ENCODE measurements around the gene CCDC148.
"Not testable (repeated sequence)": the region's sequence is repeated elsewhere in the genome, so short reads cannot be mapped to it uniquely, and the experiment has no call there.

GRCh38 chr2:158474526-158475011, 18.0 kb upstream of the CCDC148 start:
- TF ChIP-seq EZH2 (IDR thresholded peaks at IDR 0.05); POLR2AphosphoS5 (IDR thresholded peaks at IDR 0.05; ENCODE audit: borderline replicate concordance, low read depth, low read length): not testable (repeated sequence)
